Caco-2 (cell line): ENCODE data around the gene DSG3. TPM values are rescaled to one million over a fixed set of nuclear protein-coding genes. Genes with fewer than 3 reads are reported as not detected.

ENCODE experiments used
- BruUV-seq: library from RNA; stranded (reverse); fragments of 400-500 nt; replicated peaks from 2 replicates; lab custom pipeline; 2021; lab: Mats Ljungman, UMichigan
- CTCF ChIA-PET: fragments of 300-600 bp; sonication (Branson Sonifier 250); formaldehyde crosslinking; loops from one replicate; lab custom pipeline; 2022; ENCODE audit warnings: antibody characterized with exemption; lab: Charles Lee
- POLR2A ChIA-PET: fragments of 300-600 bp; sonication (Branson Sonifier 250); formaldehyde crosslinking; loops from one replicate; lab custom pipeline; 2022; ENCODE audit warnings: antibody characterized with exemption; lab: Charles Lee
- DNase-seq, 2 experiments: peaks; one replicate each; pipeline versions ENCODE4 v3.0.0 to v3.0.0-alpha.2; 2020 to 2022
- H3K27me3 ChIP-seq: replicated peaks from 2 replicates; pipeline ENCODE4 v1.6.0; 2011; ENCODE audit warnings: low read length; ENCODE audit not compliant: control insufficient read depth, insufficient read depth
- H3K36me3 ChIP-seq: 2 replicates; pipeline ENCODE4 v1.5.1; 2011; ENCODE audit warnings: low read length; ENCODE audit not compliant: control insufficient read depth, insufficient read depth
- H3K4me1 ChIP-seq: fragments of 250-450 bp; sonication (Bioruptor Pico); 2 replicates; pipeline ENCODE4 v1.5.1; 2020; ENCODE audit warnings: mild to moderate bottlenecking
- H3K4me3 ChIP-seq: 2 replicates; pipeline ENCODE4 v1.5.1; 2011; ENCODE audit warnings: low read depth, mild to moderate bottlenecking, control low read depth, low read length
- H3K9me3 ChIP-seq: fragments of 250-450 bp; sonication (Bioruptor Pico); 2 replicates; pipeline ENCODE4 v1.5.1; 2020; ENCODE audit warnings: mild to moderate bottlenecking, moderate library complexity
- H3K27ac Mint-ChIP-seq: one replicate; pipeline ENCODE4 v1.8.0; 2022; ENCODE audit warnings: mixed read lengths; ENCODE audit not compliant: unreplicated experiment
- H3K27me3 Mint-ChIP-seq: one replicate; pipeline ENCODE4 v1.8.0; 2022; ENCODE audit warnings: mixed read lengths; ENCODE audit not compliant: insufficient read depth, unreplicated experiment
- H3K36me3 Mint-ChIP-seq: one replicate; pipeline ENCODE4 v1.8.0; 2022; ENCODE audit warnings: mild to moderate bottlenecking, mixed read lengths; ENCODE audit not compliant: insufficient read depth, unreplicated experiment
- H3K4me1 Mint-ChIP-seq: one replicate; pipeline ENCODE4 v1.8.0; 2022; ENCODE audit warnings: low read depth, mixed read lengths; ENCODE audit not compliant: unreplicated experiment
- H3K4me3 Mint-ChIP-seq: one replicate; pipeline ENCODE4 v1.8.0; 2022; ENCODE audit warnings: mild to moderate bottlenecking, moderate library complexity, mixed read lengths; ENCODE audit not compliant: unreplicated experiment
- H3K9me3 Mint-ChIP-seq: one replicate; pipeline ENCODE4 v1.8.0; 2022; ENCODE audit warnings: mixed read lengths; ENCODE audit not compliant: unreplicated experiment
- intact Hi-C: fragments of 100-400 bp; cut with micrococcal nuclease; formaldehyde crosslinking; loops from one replicate; pipeline ENCODE4 v1.10.0; 2022; ENCODE audit not compliant: unreplicated experiment
- total RNA-seq: library from RNA; stranded (reverse); gene quantifications from 2 replicates; pipeline ENCODE4 v1.2.3, GENCODE V29; 2022
- TF ChIP-seq, protein P1 (sequence below), 2 experiments: fragments of 200-600 bp in 1 of 2; IDR thresholded peaks; 1 replicate in 1 of 2; 2 replicates in 1 of 2; pipeline versions ENCODE4 v1.5.1 to v1.8.0; 2011 to 2022; ENCODE audit warnings: antibody characterized with exemption in 1 of 2, control low read depth in 1 of 2, inconsistent platforms in 1 of 2, low read depth in 1 of 2, low read length in 1 of 2, mild to moderate bottlenecking in 1 of 2, moderate library complexity in 1 of 2; ENCODE audit not compliant: insufficient read depth in 1 of 2, severe bottlenecking in 1 of 2, unreplicated experiment in 1 of 2

The DSG3 gene
- total RNA-seq, 1 experiment from 2014 or later = 0.14 TPM

DNA sequence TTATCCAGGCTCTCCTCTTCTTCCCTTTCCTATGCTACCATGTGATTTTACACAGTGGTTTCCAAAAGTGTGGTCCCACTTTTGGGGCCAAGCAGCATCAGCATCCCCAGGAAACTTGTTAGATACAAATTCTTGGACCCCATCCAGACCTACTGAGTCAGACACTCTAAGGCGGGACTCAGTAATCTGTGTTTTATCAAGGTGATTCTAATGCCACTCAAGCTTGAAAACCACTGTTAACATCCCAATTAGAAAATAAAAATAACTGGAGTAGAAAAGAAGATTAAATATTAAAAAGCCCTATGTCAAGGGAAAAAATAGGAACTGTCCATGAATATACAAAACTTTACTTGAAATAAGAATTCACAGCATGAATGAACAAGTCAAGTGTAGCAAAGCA is 61.2 kb downstream of the DSG3 start:
- Mint-ChIP-seq H3K36me3 (no peaks in the 10 kb centered on the region), H3K27me3 (no peaks in the 10 kb centered on the region), H3K4me1 (peaks cover 15% of the 10 kb centered on the region), H3K4me3 (no peak overlapping the region), H3K27ac (no peak overlapping the region), H3K9me3 (no peaks in the 10 kb centered on the region)
- no TSS peak for BruUV-seq
- H3K9me3 ChIP-seq = no peaks in the 10 kb centered on the region
- ChIA-PET CTCF (no interaction called here), POLR2A (no interaction called here)
- intact Hi-C loops = no loop called here
- DNase-seq = no peak
- no peak overlapping the region for H3K4me3 ChIP-seq
- H3K27me3 ChIP-seq = no peaks in the 10 kb centered on the region
- no peaks in the 10 kb centered on the region for H3K36me3 ChIP-seq
- TF ChIP-seq, protein P1, sequence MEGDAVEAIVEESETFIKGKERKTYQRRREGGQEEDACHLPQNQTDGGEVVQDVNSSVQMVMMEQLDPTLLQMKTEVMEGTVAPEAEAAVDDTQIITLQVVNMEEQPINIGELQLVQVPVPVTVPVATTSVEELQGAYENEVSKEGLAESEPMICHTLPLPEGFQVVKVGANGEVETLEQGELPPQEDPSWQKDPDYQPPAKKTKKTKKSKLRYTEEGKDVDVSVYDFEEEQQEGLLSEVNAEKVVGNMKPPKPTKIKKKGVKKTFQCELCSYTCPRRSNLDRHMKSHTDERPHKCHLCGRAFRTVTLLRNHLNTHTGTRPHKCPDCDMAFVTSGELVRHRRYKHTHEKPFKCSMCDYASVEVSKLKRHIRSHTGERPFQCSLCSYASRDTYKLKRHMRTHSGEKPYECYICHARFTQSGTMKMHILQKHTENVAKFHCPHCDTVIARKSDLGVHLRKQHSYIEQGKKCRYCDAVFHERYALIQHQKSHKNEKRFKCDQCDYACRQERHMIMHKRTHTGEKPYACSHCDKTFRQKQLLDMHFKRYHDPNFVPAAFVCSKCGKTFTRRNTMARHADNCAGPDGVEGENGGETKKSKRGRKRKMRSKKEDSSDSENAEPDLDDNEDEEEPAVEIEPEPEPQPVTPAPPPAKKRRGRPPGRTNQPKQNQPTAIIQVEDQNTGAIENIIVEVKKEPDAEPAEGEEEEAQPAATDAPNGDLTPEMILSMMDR (IDR thresholded peaks at IDR 0.05; ENCODE audit: insufficient read depth in 1 of 2, low read depth in 1 of 2, low read length in 1 of 2, severe bottlenecking in 1 of 2, unreplicated experiment in 1 of 2) = no peak
- peaks cover 35% of the 10 kb centered on the region for H3K4me1 ChIP-seq

DNA sequence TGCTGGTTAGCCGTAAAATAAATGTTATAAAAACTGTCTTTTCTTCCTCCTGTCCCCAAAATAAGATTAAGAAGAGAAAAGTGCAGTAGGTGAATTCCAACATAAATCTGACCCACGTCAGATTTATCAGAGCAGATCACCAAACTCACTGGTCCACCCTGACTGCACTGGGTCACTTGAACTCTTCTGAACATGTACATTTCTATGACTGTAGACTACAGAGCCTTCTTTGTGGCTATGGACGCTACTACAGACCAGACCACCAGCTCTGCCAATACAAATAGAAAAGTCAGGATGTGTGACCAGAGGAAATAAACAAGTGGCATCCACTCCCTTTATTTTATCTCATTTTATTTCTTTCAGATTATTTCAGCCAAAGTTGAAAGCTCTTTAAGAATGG is 62.0 kb downstream of the DSG3 start:
- H3K27me3 Mint-ChIP-seq = no peaks in the 10 kb centered on the region
- Histone ChIP-seq H3K36me3 (no peaks in the 10 kb centered on the region), H3K4me3 (no peak overlapping the region), H3K9me3 (no peaks in the 10 kb centered on the region), H3K4me1 (peaks cover 42% of the 10 kb centered on the region), H3K27me3 (no peaks in the 10 kb centered on the region)
- ChIA-PET POLR2A (no interaction called here), CTCF (no interaction called here)
- H3K36me3 Mint-ChIP-seq = no peaks in the 10 kb centered on the region
- TF ChIP-seq, protein P1 (IDR thresholded peaks at IDR 0.05; ENCODE audit: insufficient read depth in 1 of 2, low read depth in 1 of 2, low read length in 1 of 2, severe bottlenecking in 1 of 2, unreplicated experiment in 1 of 2) = no peak
- H3K27ac Mint-ChIP-seq = no peak overlapping the region
- no peak overlapping the region for H3K4me3 Mint-ChIP-seq
- H3K9me3 Mint-ChIP-seq = no peaks in the 10 kb centered on the region
- DNase-seq = no peak
- no TSS peak for BruUV-seq
- peaks cover 20% of the 10 kb centered on the region for H3K4me1 Mint-ChIP-seq
- intact Hi-C loops = no loop called here

DNA sequence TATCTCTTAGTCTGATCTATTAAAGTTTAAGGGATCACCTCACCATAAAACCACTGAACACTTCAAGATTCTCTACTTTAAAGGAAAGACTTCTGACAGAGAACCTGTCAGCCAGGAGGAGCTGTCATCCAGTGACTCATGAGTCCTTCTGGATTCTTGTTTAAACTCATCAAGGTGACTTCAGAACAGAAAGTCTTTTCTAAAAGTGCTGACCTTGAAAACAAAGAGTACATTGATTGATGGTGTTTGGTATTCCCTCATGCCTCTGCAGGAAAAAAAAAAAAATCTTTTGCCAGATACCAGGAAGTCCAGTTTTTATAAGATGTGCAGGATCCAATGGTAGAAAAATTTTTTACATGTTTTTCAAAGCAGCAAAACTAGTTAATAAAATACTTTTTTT is 62.8 kb downstream of the DSG3 start:
- Mint-ChIP-seq H3K4me3 (no peak overlapping the region), H3K4me1 (peaks cover 20% of the 10 kb centered on the region), H3K36me3 (no peaks in the 10 kb centered on the region), H3K9me3 (no peaks in the 10 kb centered on the region), H3K27me3 (no peaks in the 10 kb centered on the region), H3K27ac (no peak overlapping the region)
- Histone ChIP-seq H3K4me3 (no peak overlapping the region), H3K27me3 (no peaks in the 10 kb centered on the region), H3K36me3 (no peaks in the 10 kb centered on the region), H3K4me1 (peaks cover 44% of the 10 kb centered on the region), H3K9me3 (no peaks in the 10 kb centered on the region)
- no peak for DNase-seq
- intact Hi-C loops = loop anchor here (5.0 kb wide), 2 partner anchors 248 to 303 kb away; no protein-coding TSS in a partner anchor
- TF ChIP-seq, protein P1 (IDR thresholded peaks at IDR 0.05; ENCODE audit: insufficient read depth in 1 of 2, low read depth in 1 of 2, low read length in 1 of 2, severe bottlenecking in 1 of 2, unreplicated experiment in 1 of 2) = no peak
- POLR2A ChIA-PET = no interaction called here
- CTCF ChIA-PET = no interaction called here
- no TSS peak for BruUV-seq
